ENCODE results near the gene CD82. TPM values are rescaled to one million over a fixed set of nuclear protein-coding genes. Genes with fewer than 3 reads are reported as not detected.

CD82 gene
- total and polyA plus RNA-seq, 2 of the 8 experiments (the other 6 are each of a cell fraction or from before 2014, with no cell fraction given) = 7.9 to 10.3 TPM

DNA sequence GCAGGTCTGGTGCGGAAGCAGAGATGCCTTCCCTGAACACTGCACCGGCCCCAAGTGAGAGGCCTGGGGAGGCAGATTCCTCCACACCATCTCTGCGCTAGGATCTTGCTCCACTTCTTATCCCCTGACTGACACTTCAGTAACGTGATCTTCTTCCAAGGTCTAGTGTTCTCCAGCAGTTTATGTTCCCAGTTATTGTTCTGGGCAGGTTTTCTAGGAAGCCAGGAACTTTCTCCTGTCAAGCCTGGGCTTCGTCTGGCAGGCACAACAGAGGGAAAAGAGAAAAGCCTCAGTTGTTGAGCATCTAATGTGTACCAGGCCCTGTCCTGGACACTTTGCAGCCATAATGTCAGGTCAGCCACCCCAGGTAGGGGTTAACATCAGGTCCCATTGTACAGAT, 10.5 kb downstream of the CD82 start (continued):
- no peak for TF ChIP-seq CREB1 (IDR thresholded peaks at IDR 0.05)
- no peak for TF ChIP-seq EP300 (IDR thresholded peaks at IDR 0.05; ENCODE audit: borderline replicate concordance in 1 of 2, low read depth in 2 of 2, low read length in 2 of 2)
- TF ChIP-seq SP2 (IDR thresholded peaks at IDR 0.05; ENCODE audit: low read length) = no peak
